ENCODE data around the gene ZIC2. TPM values are rescaled to one million over a fixed set of nuclear protein-coding genes. Genes with fewer than 3 reads are reported as not detected.

The ZIC2 gene
- total RNA-seq, 1 donor: not detected

- peak; percentile 77 for DNase-seq (ENCODE audit: insufficient read length, low spot score, missing footprints)
- H3K27me3 ChIP-seq (ENCODE audit: insufficient read depth, low read length): peaks cover 98% of the 10 kb centered on the region
- H2AFZ ChIP-seq (ENCODE audit: low read length): no peak overlapping the region
- no peak overlapping the region for H3K4me2 ChIP-seq (ENCODE audit: insufficient read depth, low read length)
- no peaks in the 10 kb centered on the region for H4K20me1 ChIP-seq (ENCODE audit: insufficient read depth, low read length)
- H3K9me3 ChIP-seq (ENCODE audit: low read depth, low read length): no peaks in the 10 kb centered on the region
- H3K79me2 ChIP-seq (ENCODE audit: insufficient read depth, low read length): no peaks in the 10 kb centered on the region
- TF ChIP-seq, protein P1, sequence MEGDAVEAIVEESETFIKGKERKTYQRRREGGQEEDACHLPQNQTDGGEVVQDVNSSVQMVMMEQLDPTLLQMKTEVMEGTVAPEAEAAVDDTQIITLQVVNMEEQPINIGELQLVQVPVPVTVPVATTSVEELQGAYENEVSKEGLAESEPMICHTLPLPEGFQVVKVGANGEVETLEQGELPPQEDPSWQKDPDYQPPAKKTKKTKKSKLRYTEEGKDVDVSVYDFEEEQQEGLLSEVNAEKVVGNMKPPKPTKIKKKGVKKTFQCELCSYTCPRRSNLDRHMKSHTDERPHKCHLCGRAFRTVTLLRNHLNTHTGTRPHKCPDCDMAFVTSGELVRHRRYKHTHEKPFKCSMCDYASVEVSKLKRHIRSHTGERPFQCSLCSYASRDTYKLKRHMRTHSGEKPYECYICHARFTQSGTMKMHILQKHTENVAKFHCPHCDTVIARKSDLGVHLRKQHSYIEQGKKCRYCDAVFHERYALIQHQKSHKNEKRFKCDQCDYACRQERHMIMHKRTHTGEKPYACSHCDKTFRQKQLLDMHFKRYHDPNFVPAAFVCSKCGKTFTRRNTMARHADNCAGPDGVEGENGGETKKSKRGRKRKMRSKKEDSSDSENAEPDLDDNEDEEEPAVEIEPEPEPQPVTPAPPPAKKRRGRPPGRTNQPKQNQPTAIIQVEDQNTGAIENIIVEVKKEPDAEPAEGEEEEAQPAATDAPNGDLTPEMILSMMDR (IDR thresholded peaks at IDR 0.05; ENCODE audit: extremely low read depth, low read depth, low read length): no peak
- no peak overlapping the region for H3K4me3 ChIP-seq (ENCODE audit: insufficient read depth, low read length)
- no peak overlapping the region for H3K27ac ChIP-seq (ENCODE audit: low read depth, low read length)
- no peaks in the 10 kb centered on the region for H3K36me3 ChIP-seq (ENCODE audit: insufficient read depth, low read length)
- no peaks in the 10 kb centered on the region for H3K4me1 ChIP-seq (ENCODE audit: insufficient read depth, low read length)
Observed at GRCh38 chr13:99988529-99989275, 7.1 kb downstream of the ZIC2 start.

DNA sequence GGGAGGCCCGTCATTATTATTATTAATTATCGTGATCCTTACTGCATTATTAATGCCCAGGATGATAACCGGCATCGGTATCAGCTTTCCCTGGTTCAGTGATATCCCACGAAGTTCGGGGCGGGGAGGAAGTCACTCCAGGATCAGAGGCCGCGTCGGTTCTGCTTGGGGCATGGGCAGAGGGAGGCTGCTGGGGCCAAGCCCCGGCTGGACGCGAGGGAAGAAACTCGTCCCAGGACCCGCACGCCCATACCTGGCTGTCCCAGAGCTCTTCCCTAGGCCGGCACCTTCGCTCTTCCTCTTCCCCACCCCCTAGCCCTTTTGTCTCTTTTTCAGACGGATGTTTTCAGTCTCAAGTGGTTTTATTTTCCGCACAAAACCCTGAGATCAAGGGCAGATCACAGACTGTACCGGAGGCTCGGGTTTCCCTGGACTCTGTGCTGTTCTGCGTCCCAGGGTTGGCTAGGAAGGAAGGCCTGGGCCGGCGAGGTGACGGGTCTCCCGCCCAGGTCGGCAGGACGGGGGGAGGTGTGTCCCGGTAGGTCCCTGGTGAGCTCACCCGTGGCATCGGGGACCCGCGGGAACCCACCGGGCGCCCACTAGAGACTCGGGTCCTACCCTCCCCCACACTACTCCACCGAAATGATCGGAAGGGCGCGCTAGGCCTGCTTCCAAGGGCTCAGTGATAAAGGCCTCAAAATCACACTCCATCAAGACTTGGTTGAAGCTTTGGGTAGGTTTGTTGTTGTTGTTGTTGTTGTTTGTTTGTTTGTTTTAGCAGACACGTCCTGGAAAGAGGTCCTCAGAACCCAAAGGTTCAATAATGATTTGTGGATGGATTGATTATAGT lies 7.9 kb downstream of the ZIC2 start:
- Histone ChIP-seq H2AFZ (ENCODE audit: low read length) (no peak overlapping the region), H3K4me2 (ENCODE audit: insufficient read depth, low read length) (no peak overlapping the region), H3K9me3 (ENCODE audit: low read depth, low read length) (no peaks in the 10 kb centered on the region), H3K4me3 (ENCODE audit: insufficient read depth, low read length) (no peak overlapping the region), H4K20me1 (ENCODE audit: insufficient read depth, low read length) (no peaks in the 10 kb centered on the region), H3K27ac (ENCODE audit: low read depth, low read length) (no peak overlapping the region), H3K79me2 (ENCODE audit: insufficient read depth, low read length) (no peaks in the 10 kb centered on the region), H3K36me3 (ENCODE audit: insufficient read depth, low read length) (no peaks in the 10 kb centered on the region), H3K27me3 (ENCODE audit: insufficient read depth, low read length) (peaks cover 98% of the 10 kb centered on the region), H3K4me1 (ENCODE audit: insufficient read depth, low read length) (no peaks in the 10 kb centered on the region)
- TF ChIP-seq, protein P1 (IDR thresholded peaks at IDR 0.05; ENCODE audit: extremely low read depth, low read depth, low read length): no peak
- DNase-seq (ENCODE audit: insufficient read length, low spot score, missing footprints): peak; percentile 77

GRCh38 chr13:99990126-99990977 lies 8.8 kb downstream of the ZIC2 start:
- TF ChIP-seq, protein P1 (IDR thresholded peaks at IDR 0.05; ENCODE audit: extremely low read depth, low read depth, low read length): no peak
- Histone ChIP-seq H3K9me3 (ENCODE audit: low read depth, low read length) (peaks cover under 1% of the 10 kb centered on the region), H3K4me1 (ENCODE audit: insufficient read depth, low read length) (no peaks in the 10 kb centered on the region), H3K79me2 (ENCODE audit: insufficient read depth, low read length) (no peaks in the 10 kb centered on the region), H3K4me3 (ENCODE audit: insufficient read depth, low read length) (no peak overlapping the region), H4K20me1 (ENCODE audit: insufficient read depth, low read length) (peaks cover under 1% of the 10 kb centered on the region), H3K36me3 (ENCODE audit: insufficient read depth, low read length) (no peaks in the 10 kb centered on the region), H3K27ac (ENCODE audit: low read depth, low read length) (no peak overlapping the region), H3K27me3 (ENCODE audit: insufficient read depth, low read length) (peaks cover 99% of the 10 kb centered on the region), H3K4me2 (ENCODE audit: insufficient read depth, low read length) (no peak overlapping the region), H2AFZ (ENCODE audit: low read length) (no peak overlapping the region)
- DNase-seq (ENCODE audit: insufficient read length, low spot score, missing footprints): peak; percentile 63

Data from osteoblast (primary cell).